IPS DF 6.9 (cell line): ENCODE results near the gene PRR27.
"Not testable (repeated sequence)": the region's sequence is repeated elsewhere in the genome, so short reads cannot be mapped to it uniquely, and the experiment has no call there.

Experiments
- DNase-seq: peaks from one replicate; pipeline ENCODE4 v3.0.0-alpha.2; 2013; ENCODE audit warnings: low read depth, low spot score
- H3K27ac ChIP-seq: one replicate; pipeline ENCODE4 v1.5.1; 2013; ENCODE audit warnings: low read length, control low read depth
- H3K27me3 ChIP-seq: 2 replicates; pipeline ENCODE4 v1.6.1; 2013; ENCODE audit warnings: mild to moderate bottlenecking, low read length; ENCODE audit not compliant: control insufficient read depth, insufficient read depth
- H3K36me3 ChIP-seq: 2 replicates; pipeline ENCODE4 v1.6.1; 2013; ENCODE audit warnings: low read length; ENCODE audit not compliant: control insufficient read depth, insufficient read depth
- H3K4me1 ChIP-seq: 2 replicates; pipeline ENCODE4 v1.6.1; 2013; ENCODE audit warnings: low read length; ENCODE audit not compliant: control insufficient read depth, insufficient read depth
- H3K4me3 ChIP-seq: 2 replicates; pipeline ENCODE4 v1.5.1; 2013; ENCODE audit warnings: mild to moderate bottlenecking, low read length
- H3K9me3 ChIP-seq: 2 replicates; pipeline ENCODE4 v1.6.1; 2013; ENCODE audit warnings: low read length, inconsistent platforms; ENCODE audit not compliant: control insufficient read depth, insufficient read depth
- WGBS: extraction: QIAGEN DNeasy Blood & Tissue Kit; methylation state at CpG from one replicate; pipeline ENCODE4 v1.1.7; 2013; ENCODE audit warnings: mixed read lengths, missing lambda C conversion rate; ENCODE audit not compliant: insufficient read length, insufficient coverage; 5-methylcytosine and 5-hydroxymethylcytosine counted together

Gene PRR27

DNA sequence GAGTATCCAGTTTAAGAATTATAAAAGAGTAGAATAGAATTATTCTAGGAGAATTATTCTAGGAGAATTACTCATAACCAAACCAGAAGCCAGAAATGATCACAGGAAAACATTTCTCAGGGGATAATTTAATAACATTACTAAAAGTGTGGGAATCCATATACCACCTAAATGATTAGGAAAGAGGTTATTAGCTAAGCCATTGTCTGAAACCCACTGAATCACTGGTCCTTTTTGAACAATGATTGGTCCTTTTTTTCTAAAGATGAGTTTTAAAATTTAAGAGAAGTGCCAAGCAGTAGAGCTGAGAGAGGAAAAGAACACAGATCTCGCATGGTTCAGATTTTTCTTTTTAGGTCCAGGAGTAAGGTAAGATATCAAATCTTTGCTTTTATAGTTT lies 41.4 kb downstream of the PRR27 start, which contains the start of gene ODAM:
Gene ODAM, plus strand, starts transcription at position 301 of the 400 bp plus-strand sequence. CDS start 819 bp downstream, outside the sequence.
- H3K36me3 ChIP-seq, result no peaks in the 10 kb centered on the region
- no CpG with 5 or more reads among the region's 1 CpG for WGBS
- H3K27ac ChIP-seq, result no peak within 1 kb of the TSS
- H3K9me3 ChIP-seq, result no peaks in the 10 kb centered on the region
- no peak for DNase-seq
- 0 out of 2 replicates have a peak, but pooled peaks cover 2% of the 10 kb centered on the region for H3K4me1 ChIP-seq
- H3K27me3 ChIP-seq, result no peaks in the 10 kb centered on the region
- no peak within 1 kb of the TSS for H3K4me3 ChIP-seq

- Histone ChIP-seq H3K27ac (no peak overlapping the region), H3K27me3 (no peaks in the 10 kb centered on the region), H3K4me1 (0 out of 2 replicates have a peak, but pooled peaks cover 2% of the 10 kb centered on the region), H3K4me3 (no peak overlapping the region), H3K36me3 (no peaks in the 10 kb centered on the region), H3K9me3 (no peaks in the 10 kb centered on the region)
- DNase-seq, result no peak
- WGBS, result no CpG with 5 or more reads among the region's 2 CpGs
These were observed 42.8 kb downstream of the PRR27 start for GRCh38 chr4:70196857-70197256.

DNA sequence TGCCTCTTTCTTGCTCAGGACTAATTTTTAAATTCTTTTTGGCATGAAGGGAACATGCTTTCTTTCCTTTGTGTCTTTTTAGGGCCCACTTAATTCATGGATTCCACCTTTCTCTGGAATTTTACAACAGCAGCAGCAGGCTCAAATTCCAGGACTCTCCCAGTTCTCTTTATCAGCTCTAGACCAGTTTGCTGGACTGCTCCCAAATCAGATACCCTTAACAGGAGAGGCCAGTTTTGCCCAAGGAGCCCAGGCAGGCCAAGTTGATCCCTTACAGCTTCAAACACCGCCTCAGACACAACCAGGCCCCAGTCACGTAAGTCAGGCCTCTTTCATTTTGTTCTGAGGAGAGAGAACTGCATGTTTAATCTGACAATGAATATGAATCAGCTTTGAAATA lies 43.8 kb downstream of the PRR27 start:
- no peaks in the 10 kb centered on the region for H3K36me3 ChIP-seq
- H3K4me3 ChIP-seq, result no peak overlapping the region
- WGBS, result no CpG with 5 or more reads among the region's 2 CpGs
- H3K27me3 ChIP-seq, result no peaks in the 10 kb centered on the region
- H3K27ac ChIP-seq, result no peak overlapping the region
- no peaks in the 10 kb centered on the region for H3K9me3 ChIP-seq
- no peak for DNase-seq
- 0 out of 2 replicates have a peak, but pooled peaks cover 2% of the 10 kb centered on the region for H3K4me1 ChIP-seq

GRCh38 chr4:70203601-70204000 lies 49.6 kb downstream of the PRR27 start:
- Histone ChIP-seq H3K36me3 (no peaks in the 10 kb centered on the region), H3K27me3 (no peaks in the 10 kb centered on the region), H3K9me3 (no peaks in the 10 kb centered on the region), H3K27ac (no peak overlapping the region), H3K4me3 (no peak overlapping the region), H3K4me1 (no peaks in the 10 kb centered on the region)
- no peak for DNase-seq
- no CpG with 5 or more reads among the region's 1 CpG for WGBS

DNA sequence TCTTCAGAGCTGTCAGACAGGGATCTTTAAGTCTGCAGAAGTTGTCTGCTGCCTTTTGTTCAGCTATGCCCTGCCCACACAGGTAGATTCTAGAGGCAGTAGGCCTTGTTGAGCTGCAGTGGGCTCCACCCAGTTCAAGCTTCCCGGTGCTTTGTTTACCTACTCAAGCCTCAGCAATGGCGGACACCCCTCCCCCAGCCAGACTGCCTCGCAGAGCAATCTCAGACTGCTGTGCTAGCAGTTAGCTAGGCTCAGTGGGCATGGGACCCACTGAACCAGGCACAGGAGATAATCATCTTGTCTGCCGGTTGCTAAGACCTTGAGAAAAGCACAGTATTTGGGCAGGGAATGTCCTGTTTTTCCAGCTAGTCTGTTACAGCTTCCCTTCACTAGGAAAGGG lies 58.7 kb downstream of the PRR27 start:
- H3K27ac ChIP-seq, H3K9me3 ChIP-seq, H3K27me3 ChIP-seq, H3K4me3 ChIP-seq, H3K4me1 ChIP-seq, H3K36me3 ChIP-seq, DNase-seq: not testable (repeated sequence)
- WGBS, result no CpG with 5 or more reads among the region's 4 CpGs
